Tibial artery (tissue), 4 donors: Measurements from ENCODE around the gene TEKT1.

Source experiments
- DNase-seq, 2 donors: peaks; one replicate each; pipeline ENCODE4 v3.0.0-alpha.2; 2019
- H3K27ac ChIP-seq, 2 donors: fragments of 200-600 bp; sonication (generic) in 1 of 2; 1 replicate in 1 of 2; 2 replicates in 1 of 2; pipeline ENCODE4 v1.5.1; 2018 to 2019; ENCODE audit warnings: mild to moderate bottlenecking in 1 of 2
- H3K27me3 ChIP-seq, 2 donors: fragments of 200-600 bp; sonication (generic) in 1 of 2; one replicate each; pipeline versions ENCODE4 v1.5.1 to v1.6.0; 2016 to 2019
- H3K36me3 ChIP-seq, 3 donors: fragments of 200-600 bp; sonication (generic) in 2 of 3; one replicate each; pipeline ENCODE4 v1.5.1; 2016 to 2019; ENCODE audit warnings: mild to moderate bottlenecking in 2 of 3
- H3K4me1 ChIP-seq, 4 donors: fragments of 200-600 bp; sonication (generic) in 2 of 4; 1 replicate in 3 of 4; 2 replicates in 1 of 4; pipeline ENCODE4 v1.5.1; 2016 to 2019
- H3K4me3 ChIP-seq, 2 donors: fragments of 200-600 bp; sonication (generic) in 1 of 2; 1 replicate in 1 of 2; 2 replicates in 1 of 2; pipeline ENCODE4 v1.5.1; 2018 to 2019; ENCODE audit warnings: mild to moderate bottlenecking in 2 of 2
- H3K9me3 ChIP-seq, 3 donors: fragments of 200-600 bp; sonication (generic) in 1 of 3; one replicate each; pipeline ENCODE4 v1.5.1; 2016 to 2019
- intact Hi-C: fragments of 100-400 bp; cut with DNase I; formaldehyde crosslinking; loops from one replicate; pipeline ENCODE4 v1.15.0; 2023; ENCODE audit warnings: low total_unique reads
- TF ChIP-seq, protein P1 (sequence below), 2 experiments: fragments of 200-600 bp in 1 of 2; fragments of 450-650 bp in 1 of 2; IDR thresholded peaks; one replicate each; pipeline ENCODE4 v1.5.1; 2017 to 2019; ENCODE audit warnings: antibody characterized with exemption in 2 of 2, mild to moderate bottlenecking in 1 of 2, moderate library complexity in 1 of 2

TEKT1 gene

DNA sequence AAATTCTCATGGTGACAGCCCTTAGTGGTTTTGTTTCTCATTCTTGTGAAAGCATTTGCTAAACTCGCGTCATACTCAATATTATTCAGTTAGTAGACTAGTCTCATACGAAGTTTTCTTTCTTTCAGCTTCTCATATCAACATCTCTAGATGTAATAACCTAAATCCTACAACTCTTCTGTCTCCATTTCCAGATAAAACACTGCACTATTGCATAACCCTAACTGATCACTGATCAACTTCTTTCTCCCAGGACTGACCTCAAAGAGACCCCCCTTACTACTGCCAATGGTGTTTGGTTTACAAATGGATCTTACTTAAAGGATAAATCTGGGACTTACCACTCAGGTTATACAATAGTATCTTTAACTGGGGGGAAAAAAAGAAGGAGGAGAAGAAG lies 36.3 kb upstream of the TEKT1 start:
- Histone ChIP-seq H3K4me1 (no peaks in the 10 kb centered on the region), H3K36me3 (no peaks in the 10 kb centered on the region)

GRCh38 chr17:6862825-6863224 lies 31.3 kb upstream of the TEKT1 start:
- Histone ChIP-seq H3K9me3 (no peaks in the 10 kb centered on the region), H3K4me1 (no peaks in the 10 kb centered on the region), H3K27me3 (peaks cover 0 to 17% of the 10 kb centered on the region in 2 donors), H3K36me3 (no peaks in the 10 kb centered on the region), H3K27ac (no peak overlapping the region), H3K4me3 (no peak overlapping the region)
- no peak for DNase-seq
- intact Hi-C loops, result no loop called here
- TF ChIP-seq, protein P1, sequence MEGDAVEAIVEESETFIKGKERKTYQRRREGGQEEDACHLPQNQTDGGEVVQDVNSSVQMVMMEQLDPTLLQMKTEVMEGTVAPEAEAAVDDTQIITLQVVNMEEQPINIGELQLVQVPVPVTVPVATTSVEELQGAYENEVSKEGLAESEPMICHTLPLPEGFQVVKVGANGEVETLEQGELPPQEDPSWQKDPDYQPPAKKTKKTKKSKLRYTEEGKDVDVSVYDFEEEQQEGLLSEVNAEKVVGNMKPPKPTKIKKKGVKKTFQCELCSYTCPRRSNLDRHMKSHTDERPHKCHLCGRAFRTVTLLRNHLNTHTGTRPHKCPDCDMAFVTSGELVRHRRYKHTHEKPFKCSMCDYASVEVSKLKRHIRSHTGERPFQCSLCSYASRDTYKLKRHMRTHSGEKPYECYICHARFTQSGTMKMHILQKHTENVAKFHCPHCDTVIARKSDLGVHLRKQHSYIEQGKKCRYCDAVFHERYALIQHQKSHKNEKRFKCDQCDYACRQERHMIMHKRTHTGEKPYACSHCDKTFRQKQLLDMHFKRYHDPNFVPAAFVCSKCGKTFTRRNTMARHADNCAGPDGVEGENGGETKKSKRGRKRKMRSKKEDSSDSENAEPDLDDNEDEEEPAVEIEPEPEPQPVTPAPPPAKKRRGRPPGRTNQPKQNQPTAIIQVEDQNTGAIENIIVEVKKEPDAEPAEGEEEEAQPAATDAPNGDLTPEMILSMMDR (IDR thresholded peaks at IDR 0.05), result no peak

More for the DNA sequence above, 36.3 kb upstream of the TEKT1 start:
- intact Hi-C loops, result loop anchor here (1.0 kb wide), 1 partner anchor 25 kb away; no protein-coding TSS in a partner anchor
- no peak overlapping the region for H3K4me3 ChIP-seq
- no peak for DNase-seq
- TF ChIP-seq, protein P1 (IDR thresholded peaks at IDR 0.05), result no peak
- no peak overlapping the region for H3K27ac ChIP-seq
- peaks cover 0 to 14% of the 10 kb centered on the region in 2 donors for H3K27me3 ChIP-seq
- H3K9me3 ChIP-seq, result no peaks in the 10 kb centered on the region

DNA sequence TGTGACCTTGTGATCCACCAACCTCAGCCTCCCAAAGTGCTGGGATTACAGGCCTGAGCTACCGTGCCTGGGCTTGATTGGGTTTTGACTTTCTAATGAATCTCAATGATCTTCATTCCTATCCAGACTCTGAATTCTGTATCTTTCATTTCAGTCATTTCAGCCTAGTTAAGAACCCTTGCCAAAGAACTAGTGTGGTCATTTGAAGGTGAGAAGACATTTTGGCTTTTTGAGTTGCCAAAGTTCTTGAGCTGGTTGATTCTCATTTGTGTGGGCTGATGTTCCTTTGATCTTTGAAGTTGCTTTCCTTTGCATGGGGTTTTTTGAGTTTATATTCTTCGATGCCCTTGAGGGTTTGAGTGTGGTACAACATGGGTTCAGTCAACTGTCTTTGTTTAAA lies 30.6 kb upstream of the TEKT1 start:
- TF ChIP-seq, protein P1 (IDR thresholded peaks at IDR 0.05), result no peak
- DNase-seq, result no peak
- Histone ChIP-seq H3K27me3 (peaks cover 0 to 17% of the 10 kb centered on the region in 2 donors), H3K36me3 (no peaks in the 10 kb centered on the region), H3K4me3 (no peak overlapping the region), H3K9me3 (no peaks in the 10 kb centered on the region), H3K4me1 (no peaks in the 10 kb centered on the region), H3K27ac (no peak overlapping the region)
- intact Hi-C loops, result no loop called here

DNA sequence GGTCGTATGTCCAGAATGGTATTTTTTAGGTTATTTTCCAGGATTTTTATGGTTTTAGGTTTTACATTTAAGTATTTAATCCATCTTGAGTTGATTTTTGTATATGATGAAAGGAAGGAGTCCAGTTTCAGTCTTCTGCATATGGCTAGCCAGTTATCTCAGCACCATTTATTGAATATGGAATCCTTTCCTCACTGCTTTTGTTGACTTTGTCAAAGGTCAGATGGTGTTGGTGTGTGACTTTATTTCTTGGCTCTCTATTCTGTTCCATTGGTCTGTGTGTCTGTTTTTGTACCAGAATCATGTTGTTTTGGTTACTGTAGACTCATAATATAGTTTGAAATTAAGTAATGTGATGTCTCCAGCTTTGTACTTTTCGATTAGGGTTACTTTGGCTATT lies 26.4 kb upstream of the TEKT1 start:
- H3K9me3 ChIP-seq, result no peaks in the 10 kb centered on the region
- no peaks in the 10 kb centered on the region for H3K4me1 ChIP-seq
- no peak overlapping the region for H3K4me3 ChIP-seq
- TF ChIP-seq, protein P1 (IDR thresholded peaks at IDR 0.05), result no peak
- peaks cover 0 to 17% of the 10 kb centered on the region in 2 donors for H3K27me3 ChIP-seq
- no peaks in the 10 kb centered on the region for H3K36me3 ChIP-seq
- no peak for DNase-seq
- no peak overlapping the region for H3K27ac ChIP-seq
- intact Hi-C loops, result loop anchor here (10.0 kb wide), 1 partner anchor 163 kb away; no protein-coding TSS in a partner anchor

DNA sequence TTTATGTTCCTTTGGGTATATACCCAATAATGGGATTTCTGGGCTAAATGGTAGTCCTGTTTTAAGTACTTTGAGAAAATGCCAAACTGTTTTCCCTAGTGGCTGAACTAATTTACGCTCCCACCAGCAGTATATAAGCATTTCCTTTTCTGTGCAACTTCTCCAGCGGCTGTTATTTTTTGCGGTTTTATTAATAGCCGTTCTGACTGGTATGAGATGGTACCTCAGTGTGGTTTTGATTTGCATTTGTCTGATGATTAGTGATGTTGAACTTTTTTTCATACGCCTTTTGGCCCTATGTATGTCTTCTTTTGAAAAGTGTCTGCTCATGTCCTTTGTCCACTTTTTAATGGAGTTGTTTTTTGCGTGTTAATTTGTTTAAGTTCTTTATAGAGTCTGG lies 25.8 kb upstream of the TEKT1 start:
- no peak overlapping the region for H3K27ac ChIP-seq
- intact Hi-C loops, result loop anchor here (10.0 kb wide), 1 partner anchor 163 kb away; no protein-coding TSS in a partner anchor

More for the DNA sequence above, 25.8 kb upstream of the TEKT1 start:
- no peaks in the 10 kb centered on the region for H3K4me1 ChIP-seq
- no peak overlapping the region for H3K4me3 ChIP-seq
- H3K27me3 ChIP-seq, result peaks cover 0 to 11% of the 10 kb centered on the region in 2 donors
- no peak for DNase-seq
- no peaks in the 10 kb centered on the region for H3K36me3 ChIP-seq
- no peaks in the 10 kb centered on the region for H3K9me3 ChIP-seq
- TF ChIP-seq, protein P1 (IDR thresholded peaks at IDR 0.05), result no peak
